ENCODE data around the gene DLG1.

Gene DLG1

GRCh38 chr3:197025736-197026480 is 272.5 kb downstream of the DLG1 start:
- no peak for DNase-seq

- DNase-seq, result no peak
Observed at GRCh38 chr3:197024881-197025735, 273.3 kb downstream of the DLG1 start.

GRCh38 chr3:197023998-197024651 is 274.3 kb downstream of the DLG1 start:
- DNase-seq, result no peak

GRCh38 chr3:197023241-197023997 is 275.0 kb downstream of the DLG1 start:
- no peak for DNase-seq

- no peak for DNase-seq
Observed at GRCh38 chr3:197022405-197023231, 275.8 kb downstream of the DLG1 start.

- no peak for DNase-seq
Observed at GRCh38 chr3:197021729-197022404, 276.5 kb downstream of the DLG1 start.

GRCh38 chr3:197021231-197021630 is 277.2 kb downstream of the DLG1 start:
- DNase-seq, result no peak

GRCh38 chr3:197019535-197019934 is 278.9 kb downstream of the DLG1 start:
- no peak for DNase-seq

- DNase-seq, result no peak
Observed at GRCh38 chr3:197019021-197019420, 279.4 kb downstream of the DLG1 start.

GRCh38 chr3:197017003-197017402 is 281.4 kb downstream of the DLG1 start:
- no peak for DNase-seq

- no peak for DNase-seq
Observed at GRCh38 chr3:197015790-197016736, 282.3 kb downstream of the DLG1 start.

GRCh38 chr3:197014942-197015575 is 283.4 kb downstream of the DLG1 start:
- no peak for DNase-seq

- DNase-seq, result no peak
Observed at GRCh38 chr3:197014024-197014423, 284.4 kb downstream of the DLG1 start.

- no peak for DNase-seq
Observed at GRCh38 chr3:197012540-197012883, 285.9 kb downstream of the DLG1 start.

- DNase-seq, result no peak
Observed at GRCh38 chr3:197011780-197012539, 286.5 kb downstream of the DLG1 start.

- DNase-seq, result no peak
Observed at GRCh38 chr3:197010556-197011351, 287.7 kb downstream of the DLG1 start.

- DNase-seq, result no peak
Observed at GRCh38 chr3:197009532-197010019, 288.8 kb downstream of the DLG1 start.

Measured in HCEC 1CT (cell line).